Measurements from ENCODE around the gene C6orf132. TPM values are rescaled to one million over a fixed set of nuclear protein-coding genes. Genes with fewer than 3 reads are reported as not detected.

Gene C6orf132
- total RNA-seq, 4 donors from 2014 or later: 112 to 150 (median 122) TPM

DNA sequence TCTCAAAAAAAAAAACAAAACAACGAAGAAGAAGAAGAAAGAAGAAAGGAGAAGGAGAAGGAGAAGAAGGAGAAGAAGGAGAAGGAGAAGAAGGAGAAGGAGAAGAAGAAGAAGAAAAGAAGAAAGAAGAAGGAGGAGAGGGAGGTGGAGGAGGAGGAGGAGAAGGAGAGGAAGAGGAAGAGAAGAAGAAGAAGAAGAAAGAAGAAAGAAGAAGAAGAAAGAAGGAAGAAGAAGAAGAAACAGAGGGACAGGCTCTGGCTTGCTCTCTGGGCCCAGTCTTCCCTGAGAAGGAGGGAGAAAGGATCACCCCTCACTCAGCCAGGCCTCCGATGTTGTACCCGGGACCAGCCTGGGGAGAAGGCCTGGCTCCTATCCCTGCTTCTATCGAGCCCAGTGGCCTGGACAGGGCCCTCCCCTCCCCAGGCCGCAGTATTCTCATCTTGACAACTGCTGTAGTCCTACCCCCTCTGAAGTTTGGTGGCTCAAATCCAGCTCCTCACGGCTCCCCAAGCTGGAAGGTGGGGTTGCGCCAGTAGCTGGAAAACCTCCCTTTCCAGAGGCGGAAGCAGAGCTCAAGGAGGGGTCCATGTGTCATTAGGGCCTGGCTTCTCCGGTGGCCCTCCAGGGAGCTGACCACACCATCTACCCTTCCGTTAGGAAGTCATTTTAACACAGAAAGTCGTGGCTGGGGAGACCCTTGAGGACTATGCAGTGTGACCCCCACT, 18.9 kb downstream of the C6orf132 start:
- peaks cover 28% of the 10 kb centered on the region for H3K36me3 ChIP-seq
- no peaks in the 10 kb centered on the region for H3K9me3 ChIP-seq
- no peaks in the 10 kb centered on the region for H3K27me3 ChIP-seq
- H3K4me1 ChIP-seq: peaks cover 58% of the 10 kb centered on the region
- peak overlapping the region; percentile 89 for H3K27ac ChIP-seq
- DNase-seq (ENCODE audit: low spot score in 2 of 2): no peak
- WGBS: 46% methylated on average over 7 of the region's 11 CpGs
- TF ChIP-seq EP300 (IDR thresholded peaks at IDR 0.05): no peak
- no peak for TF ChIP-seq POLR2AphosphoS5 (IDR thresholded peaks at IDR 0.05)
- TF ChIP-seq, protein P1, sequence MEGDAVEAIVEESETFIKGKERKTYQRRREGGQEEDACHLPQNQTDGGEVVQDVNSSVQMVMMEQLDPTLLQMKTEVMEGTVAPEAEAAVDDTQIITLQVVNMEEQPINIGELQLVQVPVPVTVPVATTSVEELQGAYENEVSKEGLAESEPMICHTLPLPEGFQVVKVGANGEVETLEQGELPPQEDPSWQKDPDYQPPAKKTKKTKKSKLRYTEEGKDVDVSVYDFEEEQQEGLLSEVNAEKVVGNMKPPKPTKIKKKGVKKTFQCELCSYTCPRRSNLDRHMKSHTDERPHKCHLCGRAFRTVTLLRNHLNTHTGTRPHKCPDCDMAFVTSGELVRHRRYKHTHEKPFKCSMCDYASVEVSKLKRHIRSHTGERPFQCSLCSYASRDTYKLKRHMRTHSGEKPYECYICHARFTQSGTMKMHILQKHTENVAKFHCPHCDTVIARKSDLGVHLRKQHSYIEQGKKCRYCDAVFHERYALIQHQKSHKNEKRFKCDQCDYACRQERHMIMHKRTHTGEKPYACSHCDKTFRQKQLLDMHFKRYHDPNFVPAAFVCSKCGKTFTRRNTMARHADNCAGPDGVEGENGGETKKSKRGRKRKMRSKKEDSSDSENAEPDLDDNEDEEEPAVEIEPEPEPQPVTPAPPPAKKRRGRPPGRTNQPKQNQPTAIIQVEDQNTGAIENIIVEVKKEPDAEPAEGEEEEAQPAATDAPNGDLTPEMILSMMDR (IDR thresholded peaks at IDR 0.05): no peak
- TF ChIP-seq POLR2A (IDR thresholded peaks at IDR 0.05): no peak
- no peak overlapping the region for H3K4me3 ChIP-seq

DNA sequence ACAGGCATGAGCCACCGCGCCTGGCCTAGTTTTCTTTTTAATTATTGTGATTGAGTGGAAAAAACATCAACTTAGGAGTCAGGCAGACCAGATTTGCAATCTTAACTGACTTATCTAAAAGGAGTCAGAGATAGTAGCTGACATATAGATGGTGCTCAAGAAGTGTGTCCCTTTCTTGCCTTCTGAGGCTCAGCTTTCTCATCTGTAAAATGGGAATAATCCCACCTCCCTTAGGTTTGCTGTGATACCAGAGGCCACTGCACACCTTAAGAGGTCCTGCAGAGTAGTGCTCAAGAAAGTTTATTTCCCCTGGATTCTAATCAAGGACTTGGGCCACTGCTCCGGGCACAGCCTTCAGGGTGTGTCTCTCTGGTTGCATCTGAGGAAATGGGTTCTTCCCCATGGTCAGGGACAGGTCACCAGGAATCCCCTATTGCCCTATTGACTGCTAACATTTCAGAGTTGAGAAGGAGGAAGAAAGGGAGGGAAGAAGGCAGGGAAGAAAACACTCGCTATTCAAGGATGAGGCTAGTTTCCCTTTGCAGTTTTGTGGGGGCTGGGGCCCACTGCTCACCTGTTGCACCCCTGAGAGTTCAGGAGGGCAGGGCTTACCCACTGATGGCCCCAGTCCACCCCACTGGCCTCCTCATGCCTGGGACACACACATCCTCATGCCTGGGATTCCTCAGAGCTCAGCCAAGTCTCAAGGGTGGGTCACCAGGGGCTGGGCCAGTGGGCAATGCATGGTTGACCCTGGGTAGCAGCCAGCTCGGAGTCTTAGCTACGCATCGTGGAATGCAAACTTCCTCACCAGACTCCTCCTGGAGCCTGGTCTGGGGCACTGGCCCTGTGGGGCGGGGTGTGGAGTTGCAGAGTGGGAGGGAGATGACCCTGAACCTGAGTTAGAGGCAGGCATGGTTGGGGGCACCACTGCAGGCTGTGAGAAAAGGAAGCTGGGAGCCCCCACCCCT, 21.2 kb downstream of the C6orf132 start:
- TF ChIP-seq, protein P1 (IDR thresholded peaks at IDR 0.05): no peak
- TF ChIP-seq POLR2AphosphoS5 (IDR thresholded peaks at IDR 0.05): no peak
- Histone ChIP-seq H3K27me3 (no peaks in the 10 kb centered on the region), H3K4me1 (peaks cover 66% of the 10 kb centered on the region), H3K9me3 (no peaks in the 10 kb centered on the region), H3K4me3 (no peak overlapping the region), H3K27ac (peak overlapping the region; percentile 89), H3K36me3 (peaks cover 7% of the 10 kb centered on the region)
- DNase-seq (ENCODE audit: low spot score in 2 of 2): no peak
- 58% methylated on average over 8 of the region's 8 CpGs for WGBS

DNA sequence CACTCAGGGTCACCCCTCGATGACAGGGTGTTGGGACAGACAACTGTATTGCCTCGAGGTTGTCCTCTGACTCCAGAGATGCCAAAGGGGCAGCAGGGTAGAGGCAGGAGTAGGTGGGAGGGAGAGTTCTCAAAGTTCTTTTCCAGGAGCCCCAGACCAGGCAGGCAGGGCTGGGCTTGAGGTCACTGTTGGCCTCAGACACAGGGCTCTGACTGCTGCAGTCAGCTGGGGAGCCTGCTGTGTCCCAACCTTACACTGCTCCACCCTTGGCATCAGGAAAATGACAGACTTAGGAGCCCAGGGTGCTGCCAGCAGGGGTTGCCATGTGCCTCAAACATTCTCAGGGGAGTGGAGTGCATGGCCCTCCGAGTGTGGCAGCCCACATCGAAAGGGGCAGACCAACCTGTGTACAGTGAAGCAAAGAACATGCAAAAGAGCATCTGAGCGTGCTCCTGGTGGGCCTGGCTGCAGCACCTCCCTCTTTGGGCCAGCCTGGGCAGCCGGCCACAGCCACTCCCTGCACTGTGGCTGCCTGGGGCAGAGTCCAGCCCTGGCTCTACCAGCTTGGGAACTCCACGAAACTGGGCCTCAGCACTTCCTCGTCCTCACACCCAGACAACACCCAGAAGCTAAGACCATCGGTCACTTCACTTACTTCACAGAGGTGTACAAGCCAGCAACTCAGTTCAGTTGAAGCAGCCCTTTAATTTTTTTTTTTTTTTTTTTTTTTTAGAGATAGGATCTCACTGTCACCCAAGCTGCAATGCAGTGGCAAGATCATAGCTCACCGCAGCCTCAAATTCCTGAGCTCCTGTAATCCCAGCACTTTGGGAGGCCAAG, 24.0 kb downstream of the C6orf132 start:
- Histone ChIP-seq H3K27me3 (no peaks in the 10 kb centered on the region), H3K4me3 (no peak overlapping the region), H3K9me3 (no peaks in the 10 kb centered on the region), H3K4me1 (peaks cover 41% of the 10 kb centered on the region), H3K36me3 (no peaks in the 10 kb centered on the region), H3K27ac (peak overlapping the region; percentile 84)
- DNase-seq (ENCODE audit: low spot score in 2 of 2): no peak
- 20% methylated on average over 8 of the region's 10 CpGs for WGBS
- TF ChIP-seq, protein P1 (IDR thresholded peaks at IDR 0.05): no peak
- TF ChIP-seq POLR2AphosphoS5 (IDR thresholded peaks at IDR 0.05): peak in 1 of 3 donors; percentile 11

DNA sequence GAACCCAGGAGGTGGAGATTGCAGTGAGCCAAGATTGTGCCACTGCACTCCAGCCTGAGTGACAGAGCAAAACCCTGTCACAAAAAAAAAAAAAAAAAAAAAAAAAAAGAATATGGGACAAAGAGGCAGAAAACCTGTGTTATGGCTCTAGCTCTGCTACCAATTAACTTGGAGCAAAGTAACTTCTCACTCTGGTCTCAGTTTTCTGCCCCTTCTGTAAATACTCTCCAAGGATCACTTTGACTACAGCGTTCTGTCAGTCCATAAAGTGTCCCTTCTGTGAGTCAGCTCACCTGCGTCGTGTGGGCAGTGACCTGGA, 24.6 kb downstream of the C6orf132 start:
- no peaks in the 10 kb centered on the region for H3K9me3 ChIP-seq
- no peak overlapping the region for H3K4me3 ChIP-seq
- no peaks in the 10 kb centered on the region for H3K27me3 ChIP-seq
- H3K36me3 ChIP-seq: no peaks in the 10 kb centered on the region
- peak overlapping the region; percentile 84 for H3K27ac ChIP-seq
- H3K4me1 ChIP-seq: peaks cover 35% of the 10 kb centered on the region
- no peak for DNase-seq (ENCODE audit: low spot score in 2 of 2)
- 46% methylated on average over 3 of the region's 3 CpGs for WGBS
- TF ChIP-seq POLR2A (IDR thresholded peaks at IDR 0.05): no peak
- no peak for TF ChIP-seq POLR2AphosphoS5 (IDR thresholded peaks at IDR 0.05)
- TF ChIP-seq, protein P1 (IDR thresholded peaks at IDR 0.05): no peak
- no peak for TF ChIP-seq EP300 (IDR thresholded peaks at IDR 0.05)

Measured in suprapubic skin (tissue), 4 donors.